ENCODE measurements around the gene HMCN1. TPM values are rescaled to one million over a fixed set of nuclear protein-coding genes. Genes with fewer than 3 reads are reported as not detected.
"Not testable (repeated sequence)": the region's sequence is repeated elsewhere in the genome, so short reads cannot be mapped to it uniquely, and the experiment has no call there.

The HMCN1 gene
- total and polyA plus RNA-seq, 12 donors: 0.56 to 5.8 (median 2.7) TPM

- no peaks in the 10 kb centered on the region for H3K4me1 ChIP-seq (replicated peaks in 1 of 2)
- TF ChIP-seq POLR2A (IDR thresholded peaks at IDR 0.05): no peak
- TF ChIP-seq, protein P1, sequence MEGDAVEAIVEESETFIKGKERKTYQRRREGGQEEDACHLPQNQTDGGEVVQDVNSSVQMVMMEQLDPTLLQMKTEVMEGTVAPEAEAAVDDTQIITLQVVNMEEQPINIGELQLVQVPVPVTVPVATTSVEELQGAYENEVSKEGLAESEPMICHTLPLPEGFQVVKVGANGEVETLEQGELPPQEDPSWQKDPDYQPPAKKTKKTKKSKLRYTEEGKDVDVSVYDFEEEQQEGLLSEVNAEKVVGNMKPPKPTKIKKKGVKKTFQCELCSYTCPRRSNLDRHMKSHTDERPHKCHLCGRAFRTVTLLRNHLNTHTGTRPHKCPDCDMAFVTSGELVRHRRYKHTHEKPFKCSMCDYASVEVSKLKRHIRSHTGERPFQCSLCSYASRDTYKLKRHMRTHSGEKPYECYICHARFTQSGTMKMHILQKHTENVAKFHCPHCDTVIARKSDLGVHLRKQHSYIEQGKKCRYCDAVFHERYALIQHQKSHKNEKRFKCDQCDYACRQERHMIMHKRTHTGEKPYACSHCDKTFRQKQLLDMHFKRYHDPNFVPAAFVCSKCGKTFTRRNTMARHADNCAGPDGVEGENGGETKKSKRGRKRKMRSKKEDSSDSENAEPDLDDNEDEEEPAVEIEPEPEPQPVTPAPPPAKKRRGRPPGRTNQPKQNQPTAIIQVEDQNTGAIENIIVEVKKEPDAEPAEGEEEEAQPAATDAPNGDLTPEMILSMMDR (IDR thresholded peaks at IDR 0.05): no peak
- H3K4me3 ChIP-seq: no peak overlapping the region
- no peak overlapping the region for H3K27ac ChIP-seq
- no peaks in the 10 kb centered on the region for H3K36me3 ChIP-seq (replicated peaks in 1 of 2)
- intact Hi-C loops (cut with DNase I): no loop called here
- no peaks in the 10 kb centered on the region for H3K9me3 ChIP-seq (replicated peaks in 1 of 3)
- DNase-seq: no peak
- H3K27me3 ChIP-seq: no peaks in the 10 kb centered on the region
Observed at GRCh38 chr1:185880330-185880729, 146.1 kb downstream of the HMCN1 start.

- 80 to 88% (median 87%) methylated on average over 7 of the region's 7 CpGs for WGBS, 4 donors
- Histone ChIP-seq H3K4me1 (replicated peaks in 1 of 2) (no peaks in the 10 kb centered on the region), H3K9me3 (replicated peaks in 1 of 3) (no peaks in the 10 kb centered on the region), H3K4me3 (no peak overlapping the region), H3K27me3 (no peaks in the 10 kb centered on the region), H3K27ac (no peak overlapping the region), H3K36me3 (replicated peaks in 1 of 2) (no peaks in the 10 kb centered on the region)
- intact Hi-C loops (cut with DNase I): no loop called here
- TF ChIP-seq, protein P1 (IDR thresholded peaks at IDR 0.05): no peak
- no peak for TF ChIP-seq POLR2A (IDR thresholded peaks at IDR 0.05)
- no peak for DNase-seq
Observed at GRCh38 chr1:185880779-185881333, 146.7 kb downstream of the HMCN1 start.

GRCh38 chr1:185886046-185886445, 151.9 kb downstream of the HMCN1 start:
- TF ChIP-seq POLR2A (IDR thresholded peaks at IDR 0.05): no peak
- TF ChIP-seq, protein P1 (IDR thresholded peaks at IDR 0.05): no peak
- Histone ChIP-seq H3K27me3 (no peaks in the 10 kb centered on the region), H3K36me3 (replicated peaks in 1 of 2) (no peaks in the 10 kb centered on the region), H3K9me3 (replicated peaks in 1 of 3) (no peaks in the 10 kb centered on the region), H3K4me1 (replicated peaks in 1 of 2) (no peaks in the 10 kb centered on the region), H3K27ac (no peak overlapping the region), H3K4me3 (no peak overlapping the region)
- 58 to 84% (median 74%) methylated on average over 1 of the region's 1 CpG for WGBS, 4 donors
- intact Hi-C loops (cut with DNase I): no loop called here
- no peak for DNase-seq

- Histone ChIP-seq H3K27me3 (no peaks in the 10 kb centered on the region), H3K36me3 (replicated peaks in 1 of 2) (no peaks in the 10 kb centered on the region), H3K9me3 (replicated peaks in 1 of 3) (no peaks in the 10 kb centered on the region), H3K4me3 (no peak overlapping the region), H3K27ac (no peak overlapping the region), H3K4me1 (replicated peaks in 1 of 2) (no peaks in the 10 kb centered on the region)
- 72 to 85% (median 82%) methylated on average over 4 of the region's 4 CpGs for WGBS, 4 donors
- TF ChIP-seq, protein P1 (IDR thresholded peaks at IDR 0.05): no peak
- no peak for TF ChIP-seq POLR2A (IDR thresholded peaks at IDR 0.05)
- intact Hi-C loops (cut with DNase I): no loop called here
- no peak for DNase-seq
Observed at GRCh38 chr1:185886671-185887070, 152.5 kb downstream of the HMCN1 start.

DNA sequence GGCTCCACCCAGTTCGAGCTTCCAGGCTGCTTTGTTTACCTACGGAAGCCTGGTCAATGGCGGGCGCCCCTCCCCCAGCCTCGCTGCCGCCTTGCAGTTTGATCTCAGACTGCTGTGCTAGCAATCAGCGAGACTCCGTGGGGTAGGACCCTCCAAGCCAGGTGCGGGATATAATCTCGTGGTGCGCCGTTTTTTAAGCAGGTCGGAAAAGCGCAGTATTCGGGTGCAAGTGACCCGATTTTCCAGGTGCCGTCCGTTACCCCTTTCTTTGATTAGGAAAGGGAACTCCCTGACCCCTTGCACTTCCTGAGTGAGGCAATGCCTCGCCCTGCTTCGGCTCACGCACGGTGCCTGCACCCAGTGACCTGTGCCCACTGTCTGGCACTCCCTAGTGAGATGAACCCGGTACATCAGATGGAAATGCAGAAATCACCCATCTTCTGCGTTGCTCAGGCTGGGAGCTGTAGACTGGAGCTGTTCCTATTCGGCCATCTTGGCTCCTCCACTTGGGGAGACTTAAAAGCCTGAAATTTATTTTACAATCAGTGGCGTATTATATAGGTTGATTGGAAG, 158.7 kb downstream of the HMCN1 start:
- intact Hi-C loops (cut with DNase I); DNase-seq; H3K36me3 ChIP-seq (replicated peaks in 1 of 2); H3K9me3 ChIP-seq (replicated peaks in 1 of 3); H3K4me3 ChIP-seq; H3K4me1 ChIP-seq (replicated peaks in 1 of 2); H3K27me3 ChIP-seq; H3K27ac ChIP-seq: not testable (repeated sequence)
- 85 to 94% (median 90%) methylated on average over 17 to 26 of the region's 26 CpGs for WGBS, 4 donors

Measured in adrenal gland (tissue), 12 donors.